ENCODE measurements around the gene RAD51B.

DNA sequence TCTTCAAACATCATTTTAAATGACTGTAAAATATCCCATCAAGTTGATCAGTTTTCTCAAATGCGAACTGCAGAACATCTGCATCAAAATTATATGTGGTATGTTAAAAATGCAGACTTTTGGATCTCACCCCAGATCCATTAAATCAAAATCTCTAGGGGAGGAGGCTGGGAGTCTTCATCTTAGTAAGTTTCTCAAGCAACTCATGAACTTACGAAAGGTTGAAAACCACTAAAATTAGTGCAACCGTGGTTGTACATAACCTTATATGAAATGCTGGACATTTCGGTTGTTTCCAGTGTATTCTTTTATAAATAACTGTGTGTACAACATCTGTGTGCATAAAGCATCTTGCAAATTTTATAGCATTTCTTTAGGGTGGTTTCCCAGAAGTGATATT lies 934.1 kb downstream of the RAD51B start:
- TF ChIP-seq, protein P1, sequence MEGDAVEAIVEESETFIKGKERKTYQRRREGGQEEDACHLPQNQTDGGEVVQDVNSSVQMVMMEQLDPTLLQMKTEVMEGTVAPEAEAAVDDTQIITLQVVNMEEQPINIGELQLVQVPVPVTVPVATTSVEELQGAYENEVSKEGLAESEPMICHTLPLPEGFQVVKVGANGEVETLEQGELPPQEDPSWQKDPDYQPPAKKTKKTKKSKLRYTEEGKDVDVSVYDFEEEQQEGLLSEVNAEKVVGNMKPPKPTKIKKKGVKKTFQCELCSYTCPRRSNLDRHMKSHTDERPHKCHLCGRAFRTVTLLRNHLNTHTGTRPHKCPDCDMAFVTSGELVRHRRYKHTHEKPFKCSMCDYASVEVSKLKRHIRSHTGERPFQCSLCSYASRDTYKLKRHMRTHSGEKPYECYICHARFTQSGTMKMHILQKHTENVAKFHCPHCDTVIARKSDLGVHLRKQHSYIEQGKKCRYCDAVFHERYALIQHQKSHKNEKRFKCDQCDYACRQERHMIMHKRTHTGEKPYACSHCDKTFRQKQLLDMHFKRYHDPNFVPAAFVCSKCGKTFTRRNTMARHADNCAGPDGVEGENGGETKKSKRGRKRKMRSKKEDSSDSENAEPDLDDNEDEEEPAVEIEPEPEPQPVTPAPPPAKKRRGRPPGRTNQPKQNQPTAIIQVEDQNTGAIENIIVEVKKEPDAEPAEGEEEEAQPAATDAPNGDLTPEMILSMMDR (IDR thresholded peaks at IDR 0.05) = no peak
- no peak for TF ChIP-seq POLR2AphosphoS5 (IDR thresholded peaks at IDR 0.05)
